ENCODE results near the gene PRICKLE2.

DNA sequence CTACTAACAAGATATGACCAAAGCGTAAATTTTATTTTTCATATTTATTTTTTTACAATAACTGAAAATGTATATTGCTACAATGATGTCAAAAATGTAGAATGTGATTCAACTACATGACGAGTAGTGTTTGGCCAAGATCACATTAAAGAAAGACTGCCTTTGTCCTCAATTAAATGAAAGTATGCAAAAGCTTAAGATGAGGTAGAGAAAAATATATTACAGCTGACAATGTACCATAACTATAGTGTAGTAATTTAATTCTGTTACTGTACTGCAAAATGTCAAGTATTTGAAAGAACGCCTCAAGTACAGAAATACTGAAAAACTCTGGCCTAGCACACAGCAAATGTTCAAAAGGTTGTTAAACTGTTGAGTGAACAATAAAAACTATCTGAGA lies 9.7 kb downstream of the PRICKLE2 start:
- TF ChIP-seq, protein P1, sequence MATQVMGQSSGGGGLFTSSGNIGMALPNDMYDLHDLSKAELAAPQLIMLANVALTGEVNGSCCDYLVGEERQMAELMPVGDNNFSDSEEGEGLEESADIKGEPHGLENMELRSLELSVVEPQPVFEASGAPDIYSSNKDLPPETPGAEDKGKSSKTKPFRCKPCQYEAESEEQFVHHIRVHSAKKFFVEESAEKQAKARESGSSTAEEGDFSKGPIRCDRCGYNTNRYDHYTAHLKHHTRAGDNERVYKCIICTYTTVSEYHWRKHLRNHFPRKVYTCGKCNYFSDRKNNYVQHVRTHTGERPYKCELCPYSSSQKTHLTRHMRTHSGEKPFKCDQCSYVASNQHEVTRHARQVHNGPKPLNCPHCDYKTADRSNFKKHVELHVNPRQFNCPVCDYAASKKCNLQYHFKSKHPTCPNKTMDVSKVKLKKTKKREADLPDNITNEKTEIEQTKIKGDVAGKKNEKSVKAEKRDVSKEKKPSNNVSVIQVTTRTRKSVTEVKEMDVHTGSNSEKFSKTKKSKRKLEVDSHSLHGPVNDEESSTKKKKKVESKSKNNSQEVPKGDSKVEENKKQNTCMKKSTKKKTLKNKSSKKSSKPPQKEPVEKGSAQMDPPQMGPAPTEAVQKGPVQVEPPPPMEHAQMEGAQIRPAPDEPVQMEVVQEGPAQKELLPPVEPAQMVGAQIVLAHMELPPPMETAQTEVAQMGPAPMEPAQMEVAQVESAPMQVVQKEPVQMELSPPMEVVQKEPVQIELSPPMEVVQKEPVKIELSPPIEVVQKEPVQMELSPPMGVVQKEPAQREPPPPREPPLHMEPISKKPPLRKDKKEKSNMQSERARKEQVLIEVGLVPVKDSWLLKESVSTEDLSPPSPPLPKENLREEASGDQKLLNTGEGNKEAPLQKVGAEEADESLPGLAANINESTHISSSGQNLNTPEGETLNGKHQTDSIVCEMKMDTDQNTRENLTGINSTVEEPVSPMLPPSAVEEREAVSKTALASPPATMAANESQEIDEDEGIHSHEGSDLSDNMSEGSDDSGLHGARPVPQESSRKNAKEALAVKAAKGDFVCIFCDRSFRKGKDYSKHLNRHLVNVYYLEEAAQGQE (IDR thresholded peaks at IDR 0.05; ENCODE audit: insufficient read depth in 1 of 2, low read depth in 2 of 2, low read length in 1 of 2): no peak
- TF ChIP-seq, protein P2, sequence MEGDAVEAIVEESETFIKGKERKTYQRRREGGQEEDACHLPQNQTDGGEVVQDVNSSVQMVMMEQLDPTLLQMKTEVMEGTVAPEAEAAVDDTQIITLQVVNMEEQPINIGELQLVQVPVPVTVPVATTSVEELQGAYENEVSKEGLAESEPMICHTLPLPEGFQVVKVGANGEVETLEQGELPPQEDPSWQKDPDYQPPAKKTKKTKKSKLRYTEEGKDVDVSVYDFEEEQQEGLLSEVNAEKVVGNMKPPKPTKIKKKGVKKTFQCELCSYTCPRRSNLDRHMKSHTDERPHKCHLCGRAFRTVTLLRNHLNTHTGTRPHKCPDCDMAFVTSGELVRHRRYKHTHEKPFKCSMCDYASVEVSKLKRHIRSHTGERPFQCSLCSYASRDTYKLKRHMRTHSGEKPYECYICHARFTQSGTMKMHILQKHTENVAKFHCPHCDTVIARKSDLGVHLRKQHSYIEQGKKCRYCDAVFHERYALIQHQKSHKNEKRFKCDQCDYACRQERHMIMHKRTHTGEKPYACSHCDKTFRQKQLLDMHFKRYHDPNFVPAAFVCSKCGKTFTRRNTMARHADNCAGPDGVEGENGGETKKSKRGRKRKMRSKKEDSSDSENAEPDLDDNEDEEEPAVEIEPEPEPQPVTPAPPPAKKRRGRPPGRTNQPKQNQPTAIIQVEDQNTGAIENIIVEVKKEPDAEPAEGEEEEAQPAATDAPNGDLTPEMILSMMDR (IDR thresholded peaks at IDR 0.05): no peak
